WTC11 (cell line): ENCODE data around the gene SH3PXD2A. TPM values are rescaled to one million over a fixed set of nuclear protein-coding genes. Genes with fewer than 3 reads are reported as not detected.

ENCODE experiments used
- ATAC-seq: fragments of 200-7000 bp; cut with Tn5 transposase; 2 replicates; pipeline ENCODE4 v1.10.0; 2021; ENCODE audit warnings: mild to moderate bottlenecking, moderate library complexity
- CTCF ChIA-PET: fragments of 300-600 bp; sonication (Branson Sonifier 250); formaldehyde crosslinking; loops from one replicate; lab custom pipeline; 2021; ENCODE audit warnings: antibody characterized with exemption; lab: Charles Lee
- POLR2A ChIA-PET: fragments of 350-600 bp; sonication (Branson Sonifier 250); formaldehyde crosslinking; loops from one replicate; lab custom pipeline; 2021; ENCODE audit warnings: antibody characterized with exemption; lab: Charles Lee
- DNase-seq: peaks from one replicate; pipeline ENCODE4 v3.0.0; 2021; ENCODE audit warnings: low spot score
- H3K27ac Mint-ChIP-seq: 2 replicates; pipeline ENCODE4 v1.8.0; 2021; ENCODE audit warnings: mixed read lengths
- H3K27me3 Mint-ChIP-seq: 2 replicates; pipeline ENCODE4 v1.8.0; 2021; ENCODE audit warnings: low read depth, mild to moderate bottlenecking, moderate library complexity, mixed read lengths
- H3K36me3 Mint-ChIP-seq: 2 replicates; pipeline ENCODE4 v1.8.0; 2021; ENCODE audit warnings: mixed read lengths
- H3K4me1 Mint-ChIP-seq: 2 replicates; pipeline ENCODE4 v1.8.0; 2022; ENCODE audit warnings: mixed read lengths
- H3K4me3 Mint-ChIP-seq: 2 replicates; pipeline ENCODE4 v1.8.0; 2021; ENCODE audit warnings: mild to moderate bottlenecking, moderate library complexity, mixed read lengths
- H3K9me3 Mint-ChIP-seq: 2 replicates; pipeline ENCODE4 v1.8.0; 2021; ENCODE audit warnings: mixed read lengths
- CBFB ChIP-seq: sonication (generic); formaldehyde crosslinking; IDR thresholded peaks from 2 replicates; pipeline ENCODE4 v1.8.1; 2022; ENCODE audit warnings: mild to moderate bottlenecking, low read depth, missing genetic modification reagents
- ETV6 ChIP-seq: sonication (generic); formaldehyde crosslinking; IDR thresholded peaks from 2 replicates; pipeline ENCODE4 v1.8.1; 2022; ENCODE audit warnings: mild to moderate bottlenecking, missing genetic modification reagents
- FOXP1 ChIP-seq: sonication (generic); formaldehyde crosslinking; IDR thresholded peaks from 2 replicates; pipeline ENCODE4 v1.8.0; 2022; ENCODE audit warnings: missing genetic modification reagents, mild to moderate bottlenecking, moderate library complexity, borderline replicate concordance
- GABPB1 ChIP-seq: sonication (generic); formaldehyde crosslinking; IDR thresholded peaks from 2 replicates; pipeline ENCODE4 v1.8.1; 2023; ENCODE audit warnings: mild to moderate bottlenecking, missing genetic modification reagents
- RELA ChIP-seq: sonication (generic); formaldehyde crosslinking; IDR thresholded peaks from 2 replicates; pipeline ENCODE4 v1.8.1; 2022; ENCODE audit warnings: missing genetic modification reagents, mild to moderate bottlenecking, borderline replicate concordance
- TP53 ChIP-seq: sonication (generic); formaldehyde crosslinking; IDR thresholded peaks from 2 replicates; pipeline ENCODE4 v1.8.1; 2023; ENCODE audit warnings: mild to moderate bottlenecking, missing genetic modification reagents
- ZNF121 ChIP-seq: sonication (generic); formaldehyde crosslinking; IDR thresholded peaks from 2 replicates; pipeline ENCODE4 v1.8.0; 2023; ENCODE audit warnings: missing genetic modification reagents
- ZNF317 ChIP-seq: sonication (generic); formaldehyde crosslinking; IDR thresholded peaks from 2 replicates; pipeline ENCODE4 v1.8.1; 2023; ENCODE audit warnings: low read depth, mild to moderate bottlenecking, moderate library complexity, missing genetic modification reagents, borderline replicate concordance
- ZNF423 ChIP-seq: fragments of 250-450 bp; sonication (Bioruptor Pico); IDR thresholded peaks from 2 replicates; pipeline ENCODE4 v2.1.2; 2022; ENCODE audit warnings: mild to moderate bottlenecking, moderate library complexity
- total RNA-seq: library from RNA; stranded (reverse); gene quantifications from 3 replicates; pipeline ENCODE4 v1.2.3, GENCODE V29; 2021
- TF ChIP-seq, protein P1 (sequence below): sonication (generic); formaldehyde crosslinking; conservative IDR thresholded peaks from 2 replicates; pipeline ENCODE4 v1.8.1; 2023; ENCODE audit warnings: mild to moderate bottlenecking, low read depth, missing genetic modification reagents, moderate library complexity
- TF ChIP-seq, protein P2 (sequence below): sonication (generic); formaldehyde crosslinking; IDR thresholded peaks from 2 replicates; pipeline ENCODE4 v1.8.1; 2022; ENCODE audit warnings: mild to moderate bottlenecking, moderate library complexity, missing genetic modification reagents
- TF ChIP-seq, protein P3 (sequence below): sonication (generic); formaldehyde crosslinking; IDR thresholded peaks from 2 replicates; pipeline ENCODE4 v1.8.1; 2023; ENCODE audit warnings: mild to moderate bottlenecking, missing genetic modification reagents, borderline replicate concordance
- TF ChIP-seq, protein P4 (sequence below): sonication (generic); formaldehyde crosslinking; IDR thresholded peaks from 2 replicates; pipeline ENCODE4 v1.8.1; 2022; ENCODE audit warnings: mild to moderate bottlenecking, missing genetic modification reagents, moderate library complexity, borderline replicate concordance

Gene SH3PXD2A
- total RNA-seq, 1 experiment from 2014 or later: 15.7 TPM

DNA sequence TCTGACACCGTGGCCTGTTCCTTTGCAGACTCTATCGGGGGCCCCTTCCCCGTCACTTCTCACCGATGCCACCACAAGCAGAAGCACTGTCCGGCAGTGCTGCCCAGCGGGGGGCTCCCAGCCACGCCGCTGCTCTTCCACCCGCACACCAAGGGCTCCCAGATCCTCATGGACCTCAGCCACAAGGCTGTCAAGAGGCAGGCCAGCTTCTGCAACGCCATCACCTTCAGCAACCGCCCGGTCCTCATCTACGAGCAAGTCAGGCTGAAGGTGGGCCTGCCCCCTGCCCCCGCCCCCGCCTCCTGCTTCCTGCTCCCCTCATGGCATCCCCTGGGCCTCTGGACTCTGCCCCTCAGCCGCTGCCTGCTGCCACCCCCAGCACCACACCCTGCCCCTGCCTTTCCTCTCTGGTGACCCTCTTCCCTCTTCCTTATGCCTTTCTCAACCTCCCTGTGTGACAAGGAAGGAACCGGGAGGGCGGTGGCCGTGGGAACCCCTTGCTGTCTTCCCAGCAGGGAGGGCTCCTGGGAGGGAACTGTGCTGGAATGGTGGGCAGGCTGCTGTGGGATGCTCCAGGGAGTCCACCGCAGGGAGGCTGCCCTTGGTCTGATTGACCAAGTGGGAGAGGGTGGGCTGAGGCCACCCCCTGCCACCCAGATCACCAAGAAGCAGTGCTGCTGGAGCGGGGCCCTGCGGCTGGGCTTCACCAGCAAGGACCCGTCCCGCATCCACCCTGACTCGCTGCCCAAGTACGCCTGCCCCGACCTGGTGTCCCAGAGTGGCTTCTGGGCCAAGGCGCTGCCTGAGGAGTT is 284.3 kb downstream of the SH3PXD2A start:
- Mint-ChIP-seq H3K27ac (no peak overlapping the region), H3K36me3 (no peaks in the 10 kb centered on the region), H3K4me1 (no peaks in the 10 kb centered on the region), H3K4me3 (no peak overlapping the region)
- TF ChIP-seq ZNF423 (peak; percentile 20; the same call in 1 of the 2 replicates), CBFB (CRISPR knock-in tag) (no peak)
- TF ChIP-seq, all 79 proteins: peak for 1
- no peaks in the 10 kb centered on the region for H3K27me3 Mint-ChIP-seq
- H3K9me3 Mint-ChIP-seq: no peaks in the 10 kb centered on the region
- DNase-seq: no peak
- ChIA-PET CTCF (no interaction called here), POLR2A (no interaction called here)
- ATAC-seq: no peak

DNA sequence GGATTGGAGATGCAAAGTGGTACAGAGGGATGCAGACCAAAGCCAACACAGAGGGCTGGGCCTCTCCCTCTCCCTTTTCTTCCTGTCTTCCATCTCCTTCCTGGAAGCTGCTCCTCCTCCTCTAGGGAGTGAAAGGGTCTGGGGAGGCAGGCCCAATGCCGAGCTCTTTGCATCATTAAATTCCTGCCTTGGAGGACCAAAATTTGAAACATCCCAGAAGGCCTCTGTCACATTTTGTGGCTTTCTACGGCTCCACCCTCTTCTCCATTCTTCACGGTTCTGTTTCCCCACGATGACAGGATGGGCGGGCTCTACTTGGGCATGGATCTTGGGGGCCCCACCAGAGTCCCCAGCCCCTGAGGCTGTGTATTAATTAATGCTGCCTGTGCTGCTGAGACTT is 285.5 kb downstream of the SH3PXD2A start:
- no peak overlapping the region for H3K27ac Mint-ChIP-seq

More for the DNA sequence above, 285.5 kb downstream of the SH3PXD2A start:
- Mint-ChIP-seq H3K36me3 (no peaks in the 10 kb centered on the region), H3K27me3 (no peaks in the 10 kb centered on the region), H3K4me1 (no peaks in the 10 kb centered on the region), H3K9me3 (no peaks in the 10 kb centered on the region), H3K4me3 (no peak overlapping the region)
- ChIA-PET POLR2A (no interaction called here), CTCF (interaction anchor here (1.8 to 2.0 kb wide), 2 partner anchors 10 to 27 kb away, joined by 5 to 6 read pairs; no protein-coding TSS in a partner anchor)
- DNase-seq (no peak), ATAC-seq (no peak)
- TF ChIP-seq, protein P1, sequence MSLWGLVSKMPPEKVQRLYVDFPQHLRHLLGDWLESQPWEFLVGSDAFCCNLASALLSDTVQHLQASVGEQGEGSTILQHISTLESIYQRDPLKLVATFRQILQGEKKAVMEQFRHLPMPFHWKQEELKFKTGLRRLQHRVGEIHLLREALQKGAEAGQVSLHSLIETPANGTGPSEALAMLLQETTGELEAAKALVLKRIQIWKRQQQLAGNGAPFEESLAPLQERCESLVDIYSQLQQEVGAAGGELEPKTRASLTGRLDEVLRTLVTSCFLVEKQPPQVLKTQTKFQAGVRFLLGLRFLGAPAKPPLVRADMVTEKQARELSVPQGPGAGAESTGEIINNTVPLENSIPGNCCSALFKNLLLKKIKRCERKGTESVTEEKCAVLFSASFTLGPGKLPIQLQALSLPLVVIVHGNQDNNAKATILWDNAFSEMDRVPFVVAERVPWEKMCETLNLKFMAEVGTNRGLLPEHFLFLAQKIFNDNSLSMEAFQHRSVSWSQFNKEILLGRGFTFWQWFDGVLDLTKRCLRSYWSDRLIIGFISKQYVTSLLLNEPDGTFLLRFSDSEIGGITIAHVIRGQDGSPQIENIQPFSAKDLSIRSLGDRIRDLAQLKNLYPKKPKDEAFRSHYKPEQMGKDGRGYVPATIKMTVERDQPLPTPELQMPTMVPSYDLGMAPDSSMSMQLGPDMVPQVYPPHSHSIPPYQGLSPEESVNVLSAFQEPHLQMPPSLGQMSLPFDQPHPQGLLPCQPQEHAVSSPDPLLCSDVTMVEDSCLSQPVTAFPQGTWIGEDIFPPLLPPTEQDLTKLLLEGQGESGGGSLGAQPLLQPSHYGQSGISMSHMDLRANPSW: no peak
- TF ChIP-seq, protein P2, sequence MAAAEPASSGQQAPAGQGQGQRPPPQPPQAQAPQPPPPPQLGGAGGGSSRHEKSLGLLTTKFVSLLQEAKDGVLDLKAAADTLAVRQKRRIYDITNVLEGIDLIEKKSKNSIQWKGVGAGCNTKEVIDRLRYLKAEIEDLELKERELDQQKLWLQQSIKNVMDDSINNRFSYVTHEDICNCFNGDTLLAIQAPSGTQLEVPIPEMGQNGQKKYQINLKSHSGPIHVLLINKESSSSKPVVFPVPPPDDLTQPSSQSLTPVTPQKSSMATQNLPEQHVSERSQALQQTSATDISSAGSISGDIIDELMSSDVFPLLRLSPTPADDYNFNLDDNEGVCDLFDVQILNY (CRISPR knock-in tag): no peak
- TF ChIP-seq, protein P3, sequence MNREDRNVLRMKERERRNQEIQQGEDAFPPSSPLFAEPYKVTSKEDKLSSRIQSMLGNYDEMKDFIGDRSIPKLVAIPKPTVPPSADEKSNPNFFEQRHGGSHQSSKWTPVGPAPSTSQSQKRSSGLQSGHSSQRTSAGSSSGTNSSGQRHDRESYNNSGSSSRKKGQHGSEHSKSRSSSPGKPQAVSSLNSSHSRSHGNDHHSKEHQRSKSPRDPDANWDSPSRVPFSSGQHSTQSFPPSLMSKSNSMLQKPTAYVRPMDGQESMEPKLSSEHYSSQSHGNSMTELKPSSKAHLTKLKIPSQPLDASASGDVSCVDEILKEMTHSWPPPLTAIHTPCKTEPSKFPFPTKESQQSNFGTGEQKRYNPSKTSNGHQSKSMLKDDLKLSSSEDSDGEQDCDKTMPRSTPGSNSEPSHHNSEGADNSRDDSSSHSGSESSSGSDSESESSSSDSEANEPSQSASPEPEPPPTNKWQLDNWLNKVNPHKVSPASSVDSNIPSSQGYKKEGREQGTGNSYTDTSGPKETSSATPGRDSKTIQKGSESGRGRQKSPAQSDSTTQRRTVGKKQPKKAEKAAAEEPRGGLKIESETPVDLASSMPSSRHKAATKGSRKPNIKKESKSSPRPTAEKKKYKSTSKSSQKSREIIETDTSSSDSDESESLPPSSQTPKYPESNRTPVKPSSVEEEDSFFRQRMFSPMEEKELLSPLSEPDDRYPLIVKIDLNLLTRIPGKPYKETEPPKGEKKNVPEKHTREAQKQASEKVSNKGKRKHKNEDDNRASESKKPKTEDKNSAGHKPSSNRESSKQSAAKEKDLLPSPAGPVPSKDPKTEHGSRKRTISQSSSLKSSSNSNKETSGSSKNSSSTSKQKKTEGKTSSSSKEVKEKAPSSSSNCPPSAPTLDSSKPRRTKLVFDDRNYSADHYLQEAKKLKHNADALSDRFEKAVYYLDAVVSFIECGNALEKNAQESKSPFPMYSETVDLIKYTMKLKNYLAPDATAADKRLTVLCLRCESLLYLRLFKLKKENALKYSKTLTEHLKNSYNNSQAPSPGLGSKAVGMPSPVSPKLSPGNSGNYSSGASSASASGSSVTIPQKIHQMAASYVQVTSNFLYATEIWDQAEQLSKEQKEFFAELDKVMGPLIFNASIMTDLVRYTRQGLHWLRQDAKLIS (CRISPR knock-in tag): no peak
- TF ChIP-seq ETV6 (no peak), ZNF317 (CRISPR knock-in tag) (no peak), GABPB1 (CRISPR knock-in tag) (no peak), ZNF121 (no peak), TP53 (no peak), FOXP1 (no peak), RELA (CRISPR knock-in tag) (no peak)
- TF ChIP-seq, protein P4, sequence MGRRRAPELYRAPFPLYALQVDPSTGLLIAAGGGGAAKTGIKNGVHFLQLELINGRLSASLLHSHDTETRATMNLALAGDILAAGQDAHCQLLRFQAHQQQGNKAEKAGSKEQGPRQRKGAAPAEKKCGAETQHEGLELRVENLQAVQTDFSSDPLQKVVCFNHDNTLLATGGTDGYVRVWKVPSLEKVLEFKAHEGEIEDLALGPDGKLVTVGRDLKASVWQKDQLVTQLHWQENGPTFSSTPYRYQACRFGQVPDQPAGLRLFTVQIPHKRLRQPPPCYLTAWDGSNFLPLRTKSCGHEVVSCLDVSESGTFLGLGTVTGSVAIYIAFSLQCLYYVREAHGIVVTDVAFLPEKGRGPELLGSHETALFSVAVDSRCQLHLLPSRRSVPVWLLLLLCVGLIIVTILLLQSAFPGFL (CRISPR knock-in tag): no peak
